SU-DHL-6 (cell line): ENCODE data around the gene IGF2R.

Source experiments
- CTCF ChIP-seq: fragments of 200-600 bp; sonication (generic); IDR thresholded peaks from one replicate; pipeline ENCODE4 v1.5.1; 2017; ENCODE audit warnings: antibody characterized with exemption, mild to moderate bottlenecking, low read length, moderate library complexity; ENCODE audit not compliant: insufficient read depth, poor library complexity, severe bottlenecking
- EZH2phosphoT487 ChIP-seq: fragments of 200-600 bp; sonication (generic), shearing (Covaris generic); conservative IDR thresholded peaks from 2 replicates; pipeline ENCODE4 v1.6.1; 2018; ENCODE audit warnings: mild to moderate bottlenecking, antibody characterized with exemption, low read length, moderate library complexity, mixed read lengths

GRCh38 chr6:159966981-159967380 is 1.9 kb upstream of the IGF2R start:
- TF ChIP-seq CTCF (no peak), EZH2phosphoT487 (no peak)
